Suprapubic skin (tissue), 4 donors: ENCODE measurements around the gene KRTAP29-1.

Source experiments
- EP300 ChIP-seq: sonication (generic); formaldehyde crosslinking; IDR thresholded peaks from one replicate; pipeline ENCODE4 v1.6.1; 2017; ENCODE audit warnings: antibody characterized with exemption
- POLR2A ChIP-seq, 2 donors: fragments of 450-650 bp; IDR thresholded peaks; one replicate each; pipeline ENCODE4 v1.6.1; 2017; ENCODE audit warnings: antibody characterized with exemption in 2 of 2, mild to moderate bottlenecking in 2 of 2, moderate library complexity in 2 of 2
- POLR2AphosphoS5 ChIP-seq, 3 donors: sonication (generic); formaldehyde crosslinking; IDR thresholded peaks; one replicate each; pipeline ENCODE4 v1.6.1; 2017; ENCODE audit warnings: antibody characterized with exemption in 3 of 3
- TF ChIP-seq, protein P1 (sequence below), 2 donors: fragments of 200-600 bp in 1 of 2; fragments of 450-650 bp in 1 of 2; sonication (generic) in 1 of 2; IDR thresholded peaks; one replicate each; pipeline ENCODE4 v1.5.1; 2016 to 2019; ENCODE audit warnings: antibody characterized with exemption in 2 of 2, mild to moderate bottlenecking in 1 of 2, moderate library complexity in 1 of 2

DNA sequence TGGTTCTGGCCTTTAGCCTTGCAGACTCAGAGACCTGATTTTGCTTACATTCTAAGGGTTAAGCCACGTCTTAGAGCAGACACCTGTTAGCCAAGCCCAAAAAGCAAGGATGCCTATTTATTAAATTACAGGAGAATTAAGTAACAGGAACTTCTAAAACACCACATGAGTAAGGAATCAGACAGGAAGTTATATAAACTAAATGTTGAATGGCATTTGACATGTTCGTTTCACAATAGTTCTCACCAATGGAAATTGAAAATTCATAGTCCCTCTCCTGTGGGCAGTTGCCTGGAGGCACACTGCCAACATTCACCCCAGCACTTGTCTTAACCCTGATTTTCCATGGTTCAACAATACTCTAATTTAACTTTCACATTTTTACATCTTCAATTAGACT lies 18.1 kb downstream of the KRTAP29-1 start:
- TF ChIP-seq, protein P1, sequence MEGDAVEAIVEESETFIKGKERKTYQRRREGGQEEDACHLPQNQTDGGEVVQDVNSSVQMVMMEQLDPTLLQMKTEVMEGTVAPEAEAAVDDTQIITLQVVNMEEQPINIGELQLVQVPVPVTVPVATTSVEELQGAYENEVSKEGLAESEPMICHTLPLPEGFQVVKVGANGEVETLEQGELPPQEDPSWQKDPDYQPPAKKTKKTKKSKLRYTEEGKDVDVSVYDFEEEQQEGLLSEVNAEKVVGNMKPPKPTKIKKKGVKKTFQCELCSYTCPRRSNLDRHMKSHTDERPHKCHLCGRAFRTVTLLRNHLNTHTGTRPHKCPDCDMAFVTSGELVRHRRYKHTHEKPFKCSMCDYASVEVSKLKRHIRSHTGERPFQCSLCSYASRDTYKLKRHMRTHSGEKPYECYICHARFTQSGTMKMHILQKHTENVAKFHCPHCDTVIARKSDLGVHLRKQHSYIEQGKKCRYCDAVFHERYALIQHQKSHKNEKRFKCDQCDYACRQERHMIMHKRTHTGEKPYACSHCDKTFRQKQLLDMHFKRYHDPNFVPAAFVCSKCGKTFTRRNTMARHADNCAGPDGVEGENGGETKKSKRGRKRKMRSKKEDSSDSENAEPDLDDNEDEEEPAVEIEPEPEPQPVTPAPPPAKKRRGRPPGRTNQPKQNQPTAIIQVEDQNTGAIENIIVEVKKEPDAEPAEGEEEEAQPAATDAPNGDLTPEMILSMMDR (IDR thresholded peaks at IDR 0.05) = no peak
- no peak for TF ChIP-seq POLR2AphosphoS5 (IDR thresholded peaks at IDR 0.05)
- TF ChIP-seq POLR2A (IDR thresholded peaks at IDR 0.05) = no peak
- TF ChIP-seq EP300 = no peak
